Stimulated activated CD4-positive, alpha-beta T cell treated with anti-CD3 and anti-CD28 coated beads, Interleukin-12 subunit alpha, Interleukin-12 subunit beta, amount 100 ng/mL, for 24 hours (primary cell): ENCODE data around the gene NUP54.

ENCODE experiments used
- DNase-seq, 2 experiments: peaks; one replicate each; pipeline ENCODE4 v3.0.0-alpha.2; 2020; ENCODE audit warnings: low read depth in 2 of 2

The NUP54 gene, protein sequence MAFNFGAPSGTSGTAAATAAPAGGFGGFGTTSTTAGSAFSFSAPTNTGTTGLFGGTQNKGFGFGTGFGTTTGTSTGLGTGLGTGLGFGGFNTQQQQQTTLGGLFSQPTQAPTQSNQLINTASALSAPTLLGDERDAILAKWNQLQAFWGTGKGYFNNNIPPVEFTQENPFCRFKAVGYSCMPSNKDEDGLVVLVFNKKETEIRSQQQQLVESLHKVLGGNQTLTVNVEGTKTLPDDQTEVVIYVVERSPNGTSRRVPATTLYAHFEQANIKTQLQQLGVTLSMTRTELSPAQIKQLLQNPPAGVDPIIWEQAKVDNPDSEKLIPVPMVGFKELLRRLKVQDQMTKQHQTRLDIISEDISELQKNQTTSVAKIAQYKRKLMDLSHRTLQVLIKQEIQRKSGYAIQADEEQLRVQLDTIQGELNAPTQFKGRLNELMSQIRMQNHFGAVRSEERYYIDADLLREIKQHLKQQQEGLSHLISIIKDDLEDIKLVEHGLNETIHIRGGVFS

DNA sequence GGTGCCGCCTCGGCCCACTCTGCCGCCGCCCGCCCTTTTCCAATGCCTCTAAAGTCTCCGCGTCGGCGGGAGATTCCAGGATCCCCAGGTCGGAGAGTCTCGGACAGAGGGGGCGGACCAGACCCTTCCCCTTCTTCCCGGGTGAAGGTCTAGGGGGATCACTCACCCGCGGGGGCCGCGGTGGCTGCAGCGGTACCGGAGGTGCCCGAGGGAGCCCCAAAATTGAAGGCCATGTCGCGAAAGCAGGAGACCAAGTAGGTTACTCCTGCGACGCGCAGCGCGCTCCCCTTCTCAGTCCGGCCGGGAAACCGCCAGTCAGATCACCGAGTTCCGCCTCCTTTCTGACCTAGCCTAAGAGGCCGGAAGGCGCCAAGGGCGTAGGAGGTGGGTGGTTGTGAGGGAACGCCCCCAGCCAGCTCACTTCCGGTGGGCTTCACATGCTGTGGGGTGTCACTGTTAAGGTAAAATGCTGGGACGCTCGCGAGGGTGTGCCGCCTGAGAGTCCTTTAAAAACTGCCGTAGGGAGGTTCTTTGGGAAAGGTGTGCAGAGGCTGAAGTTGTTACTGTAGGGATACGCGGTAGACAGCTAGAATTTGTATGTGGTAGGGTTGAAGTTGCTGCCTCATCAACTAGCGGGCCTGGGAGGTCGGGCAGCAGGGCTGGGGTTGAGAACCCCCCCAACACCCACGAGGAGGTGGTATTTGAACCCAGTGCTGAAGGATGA lies at the start of gene NUP54:
NUP54 (minus strand) TSS at position 256 of the 724 bp plus-strand sequence; CDS start at position 233, 23 bp downstream.
- DNase-seq = peak; percentile 95

DNA sequence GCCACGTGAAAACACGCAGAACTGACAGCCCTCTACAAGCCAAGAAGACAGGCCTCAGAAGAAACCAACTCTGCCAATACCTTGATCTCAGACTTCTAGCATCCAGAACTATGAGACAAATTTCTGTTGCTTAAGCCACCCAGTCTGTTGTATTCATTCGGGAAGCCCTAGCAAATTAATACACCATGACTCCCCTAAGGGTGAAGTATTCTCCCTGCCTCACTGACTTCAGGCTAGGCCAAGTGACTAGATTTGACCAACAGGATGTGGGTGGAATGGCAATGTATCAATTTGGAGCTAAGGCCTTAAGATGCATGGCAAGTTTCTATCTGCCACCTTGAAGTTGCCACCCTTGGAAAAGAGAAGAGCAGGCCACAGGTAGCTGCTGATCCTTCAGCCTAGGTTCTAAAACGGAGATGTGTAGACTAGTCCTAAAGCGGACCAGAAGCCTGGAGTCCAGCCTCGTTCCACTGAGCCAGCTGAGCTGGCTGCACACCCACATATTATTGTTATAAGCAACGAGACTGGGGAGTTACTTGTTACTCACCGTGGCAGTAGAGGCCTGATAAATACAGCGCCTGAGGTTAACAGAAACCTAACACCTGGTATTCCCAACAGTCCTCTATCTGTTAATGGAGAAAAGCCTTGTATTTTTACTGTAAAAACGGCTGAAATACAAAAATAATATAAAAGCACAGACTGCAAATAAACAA lies 49.0 kb upstream of the NUP54 start:
- DNase-seq = no peak

DNA sequence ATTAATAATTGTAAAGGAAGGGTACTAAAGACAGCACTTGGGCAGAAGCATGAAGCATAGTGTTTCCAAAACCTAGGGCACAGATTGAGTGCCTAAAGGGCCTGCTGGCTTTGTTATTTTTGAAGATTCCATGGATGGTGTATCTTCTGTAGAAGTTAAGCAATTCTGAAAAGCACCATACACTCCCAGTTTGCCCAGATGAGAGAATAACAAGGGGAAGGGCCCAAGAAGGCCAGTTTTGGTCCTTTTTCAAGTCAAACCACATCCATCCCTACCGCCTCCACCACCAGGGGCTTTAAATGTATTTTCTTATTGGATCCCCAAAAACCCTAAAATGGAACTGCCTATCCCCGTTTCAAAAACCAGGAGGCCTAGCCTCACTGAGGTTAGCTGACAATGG lies 48.2 kb upstream of the NUP54 start:
- no peak for DNase-seq

DNA sequence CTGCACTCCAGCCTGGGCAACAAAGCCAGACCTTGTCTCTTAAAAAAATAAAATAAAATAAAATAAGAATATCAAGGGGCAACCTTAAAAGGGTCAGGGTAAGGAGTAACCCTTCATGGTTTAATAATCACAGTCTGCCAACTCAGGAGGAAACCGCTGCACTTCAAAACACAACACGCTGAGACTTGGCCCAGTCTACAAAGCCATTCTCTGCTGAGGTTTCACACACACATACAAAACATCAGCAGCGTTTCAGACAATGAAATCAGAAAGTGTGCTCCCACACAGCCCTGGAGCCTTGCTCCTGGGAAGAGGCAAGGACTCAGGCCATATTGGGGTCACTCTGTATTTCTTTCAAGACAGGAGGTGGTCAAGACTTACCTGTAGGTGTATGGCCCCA lies 47.1 kb upstream of the NUP54 start:
- no peak for DNase-seq

DNA sequence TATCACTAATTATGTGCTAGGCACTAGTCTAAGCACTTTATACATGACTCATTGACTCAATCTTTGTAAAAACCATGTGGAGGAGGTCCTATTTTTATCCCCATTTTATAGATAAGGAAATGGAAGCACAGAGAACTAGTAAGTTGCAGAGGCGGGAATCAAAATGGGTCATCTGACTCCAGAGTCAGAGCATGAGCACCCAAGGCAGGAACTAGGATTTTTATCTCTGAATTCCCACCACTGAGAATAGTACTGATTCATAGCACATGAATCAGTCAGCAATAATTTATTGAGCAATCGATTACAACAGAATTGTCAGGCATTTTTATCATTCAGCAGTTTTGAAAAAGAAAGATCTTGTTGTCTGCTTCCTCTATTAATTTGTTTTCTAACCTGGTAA lies 46.1 kb upstream of the NUP54 start:
- no peak for DNase-seq

DNA sequence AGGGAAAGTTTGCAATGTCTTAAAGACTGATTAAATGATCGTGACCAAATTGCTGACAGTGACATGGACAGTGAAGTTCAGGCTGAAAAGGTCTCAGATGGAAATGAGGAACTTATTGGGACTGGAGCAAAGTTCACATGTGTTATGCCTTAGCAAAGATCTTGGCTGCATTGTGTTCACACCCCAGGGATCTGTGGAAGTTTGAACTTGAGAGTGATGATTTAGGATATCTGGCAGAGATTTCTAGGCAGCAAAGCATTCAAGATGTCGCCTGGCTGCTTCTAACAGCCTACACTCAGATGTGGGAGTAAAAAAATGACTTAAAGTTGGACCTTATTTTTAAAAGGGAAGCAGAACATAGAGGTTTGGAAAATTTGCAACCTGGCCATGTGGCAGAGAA lies 44.0 kb upstream of the NUP54 start:
- no peak for DNase-seq

DNA sequence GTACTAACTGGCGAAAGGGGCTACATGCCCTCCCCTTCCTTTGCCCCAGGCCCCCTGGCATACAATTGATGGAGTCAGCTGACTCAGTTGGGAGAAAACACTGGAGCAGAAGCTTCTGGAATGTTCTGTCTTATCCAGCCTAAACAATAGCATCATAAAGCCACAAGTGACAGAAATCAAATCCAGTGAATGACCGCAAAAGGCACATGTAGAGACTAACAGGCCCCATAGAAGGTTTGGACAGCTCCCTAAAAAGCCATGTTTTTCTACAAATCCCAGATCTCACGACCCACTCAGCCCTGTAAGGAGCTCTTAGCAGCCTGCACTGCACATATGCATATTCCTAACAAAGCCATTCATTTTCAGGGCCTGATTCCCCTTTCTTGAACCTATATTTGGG lies 40.4 kb upstream of the NUP54 start:
- DNase-seq = no peak

DNA sequence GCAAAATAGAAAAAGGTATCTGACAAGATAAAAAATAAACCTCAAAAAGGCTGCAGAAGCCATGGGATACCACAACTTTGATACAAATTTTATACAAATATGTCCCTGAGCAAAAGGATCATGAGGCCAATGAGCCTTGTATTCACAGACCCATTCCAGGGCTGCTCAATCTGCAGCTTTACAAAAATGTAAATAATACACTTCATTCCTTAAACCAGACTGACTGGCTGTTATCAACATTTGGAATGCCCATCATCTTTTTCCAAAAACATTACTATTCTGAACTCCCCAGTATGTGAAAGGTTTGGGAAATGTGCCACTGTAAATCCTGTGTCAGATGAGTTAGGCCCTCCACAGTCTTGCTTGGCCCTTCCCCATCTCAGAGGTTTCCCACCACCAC lies 40.0 kb upstream of the NUP54 start:
- no peak for DNase-seq

DNA sequence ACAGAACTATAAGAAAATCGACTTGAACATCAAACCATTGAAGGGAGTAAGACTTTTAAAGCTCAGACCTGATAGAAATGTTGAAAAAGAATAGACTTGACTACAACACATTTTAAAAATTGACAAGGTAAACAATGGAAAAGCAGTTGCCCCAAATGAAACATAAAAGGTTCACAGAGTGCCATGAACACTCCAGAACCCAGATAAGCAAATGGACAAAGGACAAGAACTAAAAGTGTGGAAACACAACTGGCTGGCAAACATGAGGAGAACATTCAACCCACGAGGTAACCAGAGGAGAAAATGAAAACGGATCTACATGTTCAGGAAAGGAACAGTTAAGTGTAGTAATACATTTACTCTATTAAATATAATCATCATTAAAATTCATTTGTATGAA lies 39.0 kb upstream of the NUP54 start:
- DNase-seq = no peak

DNA sequence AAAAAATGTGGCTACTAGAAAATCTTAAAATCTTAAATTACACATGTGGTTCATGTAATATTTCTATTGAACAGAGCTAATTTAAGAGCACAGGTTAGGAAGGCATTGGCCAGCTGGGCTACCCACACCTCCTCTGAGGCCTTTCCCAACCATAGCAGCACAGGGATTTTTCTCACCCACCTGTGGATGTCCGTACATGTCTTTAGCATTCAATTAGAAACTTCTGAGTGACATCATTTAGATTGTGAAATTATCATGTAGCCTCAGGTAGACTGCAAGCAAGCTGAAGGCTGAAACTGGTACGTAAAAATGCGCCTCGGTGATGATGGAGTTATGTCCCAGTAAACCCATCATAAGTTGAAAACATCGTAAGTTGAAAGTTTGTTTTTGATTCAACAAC lies 34.3 kb upstream of the NUP54 start:
- DNase-seq = no peak

DNA sequence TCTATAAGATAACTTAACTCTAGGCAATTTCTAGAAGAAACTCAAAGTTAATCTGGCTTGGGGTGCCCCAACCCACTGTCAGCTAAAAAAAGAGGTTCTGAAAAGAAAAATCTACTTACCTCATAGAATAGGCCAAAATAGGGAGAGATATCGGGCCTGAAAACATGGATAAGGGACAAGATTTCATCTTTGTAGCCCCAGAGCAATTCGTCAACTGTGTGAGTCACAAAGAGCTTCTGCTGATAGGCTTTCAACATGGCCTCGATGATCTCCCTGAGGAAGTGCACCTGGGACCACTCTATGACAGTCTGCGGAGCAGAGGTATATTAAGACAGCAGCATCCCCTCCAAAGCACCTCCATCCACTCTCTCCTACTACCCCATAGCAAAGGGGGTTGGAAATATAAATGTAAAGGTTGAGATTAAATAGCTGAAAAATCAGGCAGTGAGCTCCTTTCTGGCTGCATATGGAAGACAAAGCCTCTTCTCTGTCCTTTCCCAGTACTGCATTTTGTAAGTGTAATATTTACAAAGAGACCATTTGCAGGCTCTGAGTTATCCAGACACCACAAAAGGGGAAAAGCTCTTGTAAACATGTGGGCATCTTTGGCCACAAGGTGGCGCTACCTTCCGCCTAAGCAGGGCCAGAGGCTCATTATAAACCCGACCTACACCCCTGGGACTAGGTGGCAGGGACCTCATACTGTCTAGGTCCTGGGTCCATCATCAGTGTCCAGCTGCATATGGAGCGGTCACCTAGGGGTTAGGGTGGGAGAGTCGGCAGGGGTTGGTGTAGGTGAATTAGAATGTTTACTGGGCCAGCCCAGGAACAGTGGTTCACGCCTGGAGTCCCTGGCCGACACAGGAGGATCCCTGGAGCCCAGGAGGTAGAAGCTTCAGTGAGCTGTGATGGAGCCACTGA lies 31.5 kb upstream of the NUP54 start:
- peak; percentile 51 to 80 for DNase-seq

DNA sequence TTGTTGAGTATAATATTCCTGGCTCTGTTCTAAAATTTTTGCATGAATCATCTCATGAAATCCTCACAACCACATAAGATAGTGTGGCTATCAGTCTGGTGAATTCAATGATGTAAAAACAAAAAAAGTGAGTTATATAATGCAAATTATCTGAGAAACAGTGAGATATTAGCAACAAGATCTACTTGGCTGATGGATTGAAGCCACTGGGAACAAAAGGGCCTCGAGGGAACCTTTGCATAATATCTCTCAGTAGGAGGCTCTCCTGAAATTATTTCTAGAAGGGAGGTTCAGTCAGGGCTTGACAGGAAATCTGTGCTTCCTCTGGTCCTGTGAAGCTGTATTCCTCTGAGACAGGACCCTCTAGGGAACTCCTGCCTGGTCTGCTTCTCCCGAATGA lies 30.1 kb upstream of the NUP54 start:
- no peak for DNase-seq

DNA sequence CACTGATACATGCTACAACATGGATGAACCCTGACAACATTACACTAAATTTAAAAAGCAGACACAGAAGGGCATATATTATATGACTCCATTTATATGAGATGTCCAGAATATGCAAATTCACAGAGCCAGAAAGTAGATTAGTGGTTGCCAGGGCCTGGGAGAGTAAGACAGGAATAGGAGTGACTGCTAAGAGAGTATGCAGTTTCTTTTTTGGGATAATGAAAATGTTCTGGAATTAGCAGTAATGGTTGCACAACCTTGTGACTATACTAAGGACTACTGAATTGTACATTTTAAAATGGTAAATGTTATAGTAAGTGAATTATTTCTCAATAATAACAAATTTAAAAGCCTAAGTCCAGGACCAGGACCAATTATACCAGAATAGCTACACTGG lies 29.5 kb upstream of the NUP54 start:
- no peak for DNase-seq

DNA sequence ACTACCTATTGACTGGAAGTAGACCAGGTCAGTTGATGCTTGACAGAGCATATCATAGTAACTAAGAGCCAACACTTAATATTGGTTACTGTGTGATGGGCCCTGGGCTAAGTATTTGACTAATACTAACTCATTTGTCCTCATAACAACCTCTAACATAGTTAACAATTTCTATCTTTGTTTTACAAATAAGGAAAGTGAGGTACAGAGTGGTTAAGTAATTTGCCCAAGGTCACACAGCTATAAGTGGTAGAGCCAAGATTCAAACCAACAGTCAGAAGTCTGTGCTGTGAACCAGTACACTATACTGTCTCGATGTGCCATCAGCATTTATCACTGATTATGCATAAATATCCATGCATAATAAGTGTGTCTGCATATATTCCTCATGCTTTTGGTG lies 27.1 kb upstream of the NUP54 start:
- no peak for DNase-seq

DNA sequence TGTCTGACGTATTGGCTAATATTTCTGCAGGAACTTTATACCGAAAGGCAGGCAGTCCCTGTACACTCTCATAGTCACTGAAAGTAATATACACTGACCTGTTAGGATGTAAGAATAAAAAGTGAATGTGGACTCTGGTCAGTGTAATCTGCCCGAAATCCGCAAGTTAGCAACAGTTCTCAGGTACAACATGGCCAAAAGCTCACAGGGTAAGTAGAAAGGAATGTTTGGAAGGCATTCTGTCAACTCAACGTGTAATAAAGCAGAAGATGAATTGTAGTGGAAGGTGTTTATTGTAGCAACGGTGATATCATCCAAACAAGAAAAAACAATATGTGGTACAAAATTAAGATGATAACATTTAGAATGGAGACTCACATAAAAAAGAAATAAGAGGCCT lies 26.0 kb upstream of the NUP54 start:
- DNase-seq = no peak

DNA sequence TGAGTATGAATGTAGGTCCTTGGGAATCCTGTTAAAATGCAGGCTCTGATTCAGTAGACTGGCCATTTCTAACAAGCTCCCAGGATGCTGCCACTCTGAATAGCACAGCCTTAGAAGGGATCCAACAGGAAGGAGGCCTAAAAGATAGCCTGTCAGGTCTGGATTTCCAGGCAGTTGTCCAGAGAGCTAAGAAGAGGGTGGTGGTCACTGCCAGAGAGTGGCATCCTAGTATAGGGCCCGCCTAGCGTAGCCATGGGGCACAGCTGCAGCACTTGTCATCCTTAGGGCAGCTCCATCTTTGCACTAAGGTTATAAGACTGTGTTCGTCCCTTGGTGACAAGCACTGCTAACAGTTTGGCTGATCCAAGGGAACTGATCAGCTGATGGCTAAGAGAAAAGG lies 20.5 kb upstream of the NUP54 start:
- DNase-seq = no peak

DNA sequence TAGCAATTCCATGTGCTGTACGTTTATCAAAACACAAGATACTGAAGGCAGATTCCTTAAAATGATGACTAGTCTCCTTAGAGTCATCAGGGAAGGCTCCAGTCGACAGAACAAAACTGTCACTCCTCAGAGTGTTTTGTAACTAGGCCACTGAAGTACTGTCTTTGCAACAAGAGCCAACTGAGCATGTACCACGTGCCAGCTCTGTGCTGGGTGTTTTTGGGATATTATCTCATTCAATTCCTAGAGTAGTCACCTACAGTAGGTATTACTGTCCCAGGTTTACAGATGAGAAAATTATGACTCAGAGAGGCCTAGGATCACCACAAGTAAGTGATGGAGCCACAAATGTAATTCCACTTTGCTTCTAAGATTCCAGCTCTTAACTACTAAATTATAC lies 18.3 kb upstream of the NUP54 start:
- DNase-seq = no peak

DNA sequence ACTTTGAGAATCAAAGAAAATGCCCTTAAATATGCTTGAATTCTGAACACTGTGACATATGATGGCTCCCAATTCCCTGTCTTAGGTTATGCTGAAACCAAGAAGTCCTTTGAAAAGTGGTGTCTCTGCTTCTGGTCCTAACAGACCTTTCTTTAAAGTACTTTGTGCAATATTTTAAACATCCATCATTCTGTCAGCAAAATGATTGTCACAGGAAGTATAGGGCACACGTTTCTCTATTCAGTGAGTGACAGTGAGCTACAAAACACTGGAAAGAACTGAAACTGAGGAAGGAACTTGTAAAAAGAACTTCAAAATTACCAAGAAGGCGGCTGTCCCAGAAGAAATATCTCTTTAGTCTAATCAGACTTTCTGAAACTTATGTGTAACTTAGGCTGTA lies 12.2 kb upstream of the NUP54 start:
- no peak for DNase-seq

DNA sequence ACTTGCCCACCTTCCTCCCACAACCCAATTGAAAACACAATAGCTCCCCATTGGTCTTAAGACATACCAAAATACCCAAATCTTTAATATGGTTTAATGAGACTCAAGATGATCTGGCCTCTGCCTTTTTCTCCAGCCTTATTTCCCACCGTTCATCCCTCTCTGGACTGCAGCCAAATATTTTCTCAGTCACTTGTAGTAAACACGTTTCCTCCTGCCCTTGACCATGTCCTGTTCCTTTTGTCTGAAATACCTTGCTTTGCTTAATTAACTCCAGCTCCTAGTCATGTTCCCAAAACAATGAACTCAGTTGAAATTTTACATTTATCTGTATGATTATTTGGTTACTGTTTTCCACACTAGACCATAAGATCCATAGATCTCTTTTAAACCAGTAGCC lies 8.4 kb upstream of the NUP54 start:
- DNase-seq = no peak

DNA sequence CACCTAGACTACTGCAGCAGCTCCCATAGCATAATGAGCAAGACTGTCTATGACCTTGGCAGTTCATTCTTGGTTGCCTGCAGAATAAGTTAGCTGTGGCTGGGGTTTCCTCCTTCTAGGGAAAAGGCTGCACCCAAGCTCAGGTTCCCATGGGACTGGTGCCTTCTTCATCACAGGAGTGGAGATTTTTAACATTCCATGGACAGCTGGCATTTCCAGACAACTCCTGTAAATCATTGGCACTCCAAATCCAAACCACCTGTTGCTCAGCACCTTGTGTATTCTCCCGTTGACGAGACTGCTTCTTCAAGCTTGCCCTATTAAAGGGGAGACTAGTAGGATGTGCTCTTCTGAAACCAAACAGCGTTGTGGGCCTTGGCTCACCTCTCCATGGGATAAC lies 7.8 kb upstream of the NUP54 start:
- no peak for DNase-seq

DNA sequence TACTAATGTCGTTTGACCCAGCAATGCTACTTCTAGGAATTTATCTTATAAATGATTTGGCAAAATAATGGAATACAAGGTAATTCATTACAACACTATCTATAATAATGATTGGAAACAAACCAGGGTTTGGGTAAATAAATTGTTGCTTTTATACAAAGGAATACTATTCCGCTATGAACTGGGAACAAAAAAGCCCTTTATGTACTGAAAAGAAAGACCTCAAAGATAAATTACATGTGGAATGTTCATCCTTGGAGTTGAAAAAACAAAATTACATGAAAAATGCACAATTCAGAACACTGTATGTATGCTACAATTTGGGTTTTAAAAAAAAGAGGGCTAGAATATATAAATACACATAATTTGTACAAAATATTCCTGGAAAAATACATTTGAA lies 5.2 kb upstream of the NUP54 start:
- DNase-seq = no peak
